Right hindlimb (tissue), 1 donor: ENCODE results near the gene PHLPP1.
"Not testable (repeated sequence)": the region's sequence is repeated elsewhere in the genome, so short reads cannot be mapped to it uniquely, and the experiment has no call there.

Experiments
- DNase-seq: peaks from one replicate; pipeline ENCODE4 v3.0.0-alpha.2; 2018

PHLPP1 gene

DNA sequence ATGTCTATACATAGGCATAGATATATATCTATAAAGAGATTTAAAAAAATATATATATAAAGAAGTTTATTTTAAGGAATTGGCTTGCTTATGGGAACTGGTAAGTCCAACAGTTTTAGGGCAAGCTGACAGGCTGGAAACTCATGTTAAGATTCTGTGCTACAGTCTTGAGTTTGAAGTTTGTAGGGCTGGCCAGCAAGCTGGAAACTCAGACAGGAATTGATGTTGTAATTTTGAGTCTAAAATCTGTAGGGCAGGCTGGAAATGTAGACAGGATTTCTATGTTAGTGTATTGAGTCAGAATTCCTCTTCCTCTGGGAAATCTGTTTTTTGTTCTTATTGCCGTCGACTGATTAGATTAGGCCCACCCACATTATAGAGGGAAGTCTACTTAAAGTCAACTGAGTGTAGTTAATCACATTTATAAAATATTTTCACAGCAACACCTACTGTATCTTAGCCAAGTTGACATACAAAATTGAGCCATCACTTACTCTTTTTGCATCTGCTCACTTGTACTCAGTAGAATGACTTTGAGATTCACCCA, 60.8 kb downstream of the PHLPP1 start:
- DNase-seq = no peak

DNA sequence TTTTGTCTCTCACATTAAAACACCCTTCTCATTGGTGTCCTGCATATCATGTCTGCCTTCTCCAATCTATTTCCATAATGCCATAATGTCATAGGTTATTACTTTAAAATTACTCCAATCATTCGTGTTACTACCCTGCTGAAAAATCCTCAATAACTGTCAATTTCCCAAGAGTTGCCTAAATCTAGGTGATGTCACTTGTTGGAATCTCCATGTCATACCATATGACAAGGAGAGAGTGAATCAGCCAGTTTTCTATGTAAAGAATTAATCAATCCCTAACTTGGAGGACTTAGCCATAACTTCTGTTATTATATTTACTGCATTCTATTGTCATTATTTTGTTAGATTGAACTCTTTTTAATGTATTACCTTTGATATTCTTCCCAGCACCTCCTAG, 62.5 kb downstream of the PHLPP1 start:
- no peak for DNase-seq

GRCh38 chr18:62778976-62779869, 63.9 kb downstream of the PHLPP1 start:
- DNase-seq = no peak

DNA sequence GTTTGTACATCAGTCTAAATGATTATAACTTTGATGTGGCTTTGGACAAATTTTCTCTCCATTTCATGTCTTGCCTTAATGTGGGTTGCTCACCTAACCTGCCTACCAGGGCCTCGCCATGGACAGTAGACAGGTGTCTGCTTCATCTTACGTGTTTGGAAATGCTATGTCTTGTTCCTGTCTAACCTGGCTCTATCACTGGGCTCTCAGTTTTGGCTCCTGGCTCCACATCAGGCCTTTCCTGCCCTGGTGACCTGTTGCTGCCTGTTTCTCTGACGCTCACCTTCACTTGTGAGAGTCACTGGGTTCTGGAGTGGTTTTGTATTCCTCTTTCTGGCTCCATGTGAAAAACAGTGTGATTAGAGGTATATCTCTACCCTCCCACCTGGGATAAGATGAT, 65.9 kb downstream of the PHLPP1 start:
- DNase-seq = no peak

- DNase-seq = no peak
Measured at GRCh38 chr18:62781893-62782292, 66.6 kb downstream of the PHLPP1 start.

DNA sequence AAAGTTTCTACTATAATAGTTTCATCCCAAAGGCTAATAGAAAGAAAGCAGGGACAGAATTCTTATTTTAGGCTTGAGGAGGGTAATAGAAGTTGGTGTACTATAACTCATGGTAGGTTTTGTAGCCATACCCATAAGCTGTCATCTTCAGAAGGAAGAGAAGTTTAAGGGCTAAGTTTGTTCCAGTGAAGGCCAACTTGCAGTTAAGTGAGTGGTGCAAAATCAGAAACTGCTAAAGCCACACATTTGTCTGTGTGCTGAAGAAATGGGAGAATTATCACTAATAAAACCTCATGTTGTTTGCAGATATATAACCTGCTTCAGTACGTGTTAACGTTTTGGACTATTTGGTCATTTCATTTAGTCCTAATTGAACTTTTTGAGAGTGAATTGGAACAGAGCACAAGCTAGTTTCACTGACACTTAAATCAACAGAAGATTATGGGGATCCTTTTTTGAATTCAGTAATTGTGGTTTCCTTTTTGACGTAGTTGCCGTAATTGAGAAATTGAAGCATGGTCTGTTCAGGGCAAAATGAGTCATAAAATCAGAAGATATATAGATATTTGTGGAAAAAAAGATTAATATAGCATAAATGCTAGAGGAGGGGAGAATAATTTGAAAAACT, 69.1 kb downstream of the PHLPP1 start:
- DNase-seq = no peak

- DNase-seq = no peak
Measured at GRCh38 chr18:62784966-62785413, 69.6 kb downstream of the PHLPP1 start.

- DNase-seq = no peak
Measured at GRCh38 chr18:62786689-62787088, 71.3 kb downstream of the PHLPP1 start.

- DNase-seq = no peak
Measured at GRCh38 chr18:62788111-62788510, 72.8 kb downstream of the PHLPP1 start.

DNA sequence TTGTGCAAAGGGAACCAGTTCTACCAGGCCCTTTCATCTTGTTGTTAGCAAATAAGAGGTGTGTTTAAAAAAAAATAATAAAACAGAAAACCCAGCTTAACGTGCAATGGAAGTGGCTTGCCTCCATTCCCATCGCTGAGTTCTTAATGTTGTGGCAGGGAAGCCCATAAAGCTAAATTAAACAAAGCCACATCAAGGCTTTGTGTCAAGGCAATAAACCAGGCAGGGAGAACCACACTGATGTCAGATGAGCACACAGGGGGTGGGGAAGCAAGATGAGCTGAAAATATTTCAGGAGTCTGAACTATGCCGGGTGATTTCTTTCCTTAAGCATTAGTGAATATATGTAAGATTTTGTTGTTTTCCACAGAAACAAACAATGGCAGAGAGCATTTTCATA, 73.5 kb downstream of the PHLPP1 start:
- DNase-seq = no peak

- no peak for DNase-seq
Measured at GRCh38 chr18:62790871-62791772, 75.8 kb downstream of the PHLPP1 start.

GRCh38 chr18:62792016-62792415, 76.7 kb downstream of the PHLPP1 start:
- no peak for DNase-seq

- DNase-seq = no peak
Measured at GRCh38 chr18:62795813-62796212, 80.5 kb downstream of the PHLPP1 start.

DNA sequence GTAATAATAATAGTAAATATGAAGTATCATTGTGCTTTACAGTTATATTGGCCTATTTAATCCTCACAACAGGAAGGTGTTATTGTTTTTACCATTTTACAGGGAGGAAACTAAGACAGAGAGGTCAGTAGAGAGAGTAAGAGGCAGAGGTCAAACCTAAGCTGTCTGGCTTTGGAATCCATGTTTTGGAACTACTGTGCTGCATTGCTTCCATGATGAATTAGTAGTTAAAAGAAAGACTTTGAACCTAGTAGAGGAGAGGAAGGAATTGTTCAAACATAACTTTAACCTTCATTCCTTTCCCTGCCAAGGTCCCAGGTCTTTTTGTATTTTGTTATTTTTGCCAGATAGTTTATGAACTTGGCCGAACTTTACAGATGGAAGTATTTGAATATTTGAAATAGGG, 80.9 kb downstream of the PHLPP1 start:
- DNase-seq = no peak

- no peak for DNase-seq
Measured at GRCh38 chr18:62797329-62797728, 82.0 kb downstream of the PHLPP1 start.

GRCh38 chr18:62799977-62800376, 84.6 kb downstream of the PHLPP1 start:
- no peak for DNase-seq

GRCh38 chr18:62802523-62802922, 87.2 kb downstream of the PHLPP1 start:
- DNase-seq = no peak

- DNase-seq = no peak
Measured at GRCh38 chr18:62807396-62807795, 92.1 kb downstream of the PHLPP1 start.

GRCh38 chr18:62808123-62808522, 92.8 kb downstream of the PHLPP1 start:
- no peak for DNase-seq

GRCh38 chr18:62809445-62809844, 94.1 kb downstream of the PHLPP1 start:
- DNase-seq = not testable (repeated sequence)

DNA sequence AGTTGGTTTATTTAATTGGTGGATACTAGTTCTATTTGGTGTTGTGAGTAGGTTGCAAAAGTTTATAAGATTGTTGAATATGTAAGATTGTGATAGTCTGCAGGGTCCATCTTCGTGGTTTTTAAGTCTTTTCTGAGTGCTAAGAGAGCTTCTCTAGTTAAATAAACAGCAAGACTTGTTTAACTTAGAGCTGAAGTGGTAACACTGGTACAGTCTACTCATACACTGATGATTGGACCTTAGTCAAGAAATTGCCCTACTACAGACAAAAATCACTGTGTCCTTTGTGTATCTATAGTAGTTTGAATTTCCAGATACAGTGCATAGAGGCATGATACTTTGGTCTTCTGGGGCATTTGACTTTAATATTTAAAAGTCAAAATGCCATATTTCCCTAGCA, 94.6 kb downstream of the PHLPP1 start:
- DNase-seq = no peak

DNA sequence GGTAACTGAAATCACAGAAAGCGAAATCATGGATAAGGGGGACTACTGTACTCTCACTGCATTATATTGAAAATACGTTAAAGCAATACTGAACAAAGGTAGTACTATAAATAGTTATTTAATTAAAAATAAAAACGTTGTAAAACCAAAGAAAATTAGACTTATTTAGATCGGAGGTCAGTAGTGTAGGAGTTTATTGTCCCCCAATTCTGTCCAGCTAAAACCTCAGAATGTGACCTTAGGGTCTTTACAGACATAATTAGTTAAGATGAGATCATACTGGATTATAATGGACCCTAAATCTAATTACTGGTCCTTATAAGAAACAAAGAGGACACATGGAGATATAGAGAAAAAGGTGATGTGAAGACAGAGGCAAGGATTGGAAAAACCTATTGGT, 95.3 kb downstream of the PHLPP1 start:
- DNase-seq = no peak

- no peak for DNase-seq
Measured at GRCh38 chr18:62811674-62812073, 96.3 kb downstream of the PHLPP1 start.
